Right kidney (tissue), 1 donor: ENCODE measurements around the gene BMF.
A peak's percentile ranks its signal among the peaks of the same experiment; 100 is the strongest.
"Not testable (repeated sequence)": the region's sequence is repeated elsewhere in the genome, so short reads cannot be mapped to it uniquely, and the experiment has no call there.

Source experiments
- DNase-seq: peaks from one replicate; pipeline ENCODE4 v3.0.0-alpha.2; 2016

Gene BMF

DNA sequence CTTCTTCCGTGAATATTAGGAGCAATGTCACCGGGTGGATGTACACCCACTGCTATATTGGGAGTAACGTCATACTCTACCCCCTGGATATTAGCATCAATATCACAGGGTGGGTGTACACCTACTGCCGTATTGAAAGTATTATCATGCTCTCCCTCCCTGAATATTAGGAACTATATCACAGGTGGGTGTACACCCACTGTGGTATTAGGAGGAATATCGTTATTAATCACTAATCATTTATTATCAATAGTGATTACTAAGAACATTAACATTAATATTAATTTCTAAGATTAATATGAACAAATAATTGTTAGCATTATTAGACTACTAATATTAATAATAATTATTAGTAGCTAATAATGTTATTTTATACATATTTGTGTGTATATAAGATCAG lies 21.4 kb upstream of the BMF start:
- DNase-seq: no peak

DNA sequence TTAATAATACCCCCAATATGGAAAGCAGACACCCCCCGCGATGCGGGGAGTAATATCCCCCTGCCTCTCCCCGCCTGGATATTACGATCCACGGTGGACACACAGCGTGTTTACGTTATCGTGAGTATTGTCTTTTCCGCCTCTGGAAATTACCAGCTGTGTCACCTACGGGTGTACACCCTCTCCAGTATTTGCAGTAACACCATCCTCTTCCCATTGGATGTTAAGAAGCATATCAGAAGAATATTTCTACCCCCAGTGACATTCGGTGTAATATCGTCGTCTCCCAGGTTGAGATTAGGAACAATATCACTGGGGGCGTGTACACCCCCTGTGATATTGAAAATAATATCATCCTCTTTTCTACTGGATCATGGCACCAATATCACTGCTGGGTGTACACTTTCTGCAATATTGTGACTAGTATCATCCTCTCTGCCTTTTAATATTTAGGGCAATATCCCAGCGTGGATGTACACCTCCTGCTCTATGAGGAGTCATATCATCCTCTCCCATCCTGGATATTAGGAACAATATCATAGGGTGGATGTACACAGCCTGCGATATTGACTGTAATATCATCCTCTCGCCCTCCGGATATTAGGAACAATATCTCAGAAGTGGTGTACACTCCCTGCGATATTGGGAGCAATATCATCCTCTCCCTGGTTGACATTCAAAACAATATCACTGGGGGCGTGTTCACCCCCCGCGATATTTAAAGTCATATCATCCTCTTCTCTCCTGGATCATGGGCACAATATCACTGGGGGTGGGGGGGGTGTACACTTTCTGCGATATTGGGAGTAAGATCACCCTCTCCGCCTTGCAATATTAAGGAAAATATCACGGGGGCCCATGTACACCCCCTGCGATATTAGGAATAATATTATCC lies 20.3 kb upstream of the BMF start:
- DNase-seq: no peak

DNA sequence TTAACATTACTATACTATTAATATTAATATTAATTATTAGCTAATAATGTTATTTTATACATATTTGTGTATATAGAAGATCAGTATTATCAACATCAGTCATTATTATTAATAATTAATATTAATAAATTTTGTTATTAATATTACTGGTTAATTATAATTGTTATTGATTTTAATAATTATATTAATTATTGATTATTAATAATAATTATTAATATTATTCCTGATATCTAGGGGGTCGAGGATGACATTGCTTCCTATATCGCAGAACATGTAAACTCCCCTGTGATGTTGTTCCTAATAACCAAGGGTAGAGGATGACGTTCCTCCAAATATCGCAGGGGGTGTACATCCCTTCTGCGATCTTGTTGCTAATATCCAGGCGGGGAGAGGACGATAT lies 17.3 kb upstream of the BMF start:
- no peak for DNase-seq

DNA sequence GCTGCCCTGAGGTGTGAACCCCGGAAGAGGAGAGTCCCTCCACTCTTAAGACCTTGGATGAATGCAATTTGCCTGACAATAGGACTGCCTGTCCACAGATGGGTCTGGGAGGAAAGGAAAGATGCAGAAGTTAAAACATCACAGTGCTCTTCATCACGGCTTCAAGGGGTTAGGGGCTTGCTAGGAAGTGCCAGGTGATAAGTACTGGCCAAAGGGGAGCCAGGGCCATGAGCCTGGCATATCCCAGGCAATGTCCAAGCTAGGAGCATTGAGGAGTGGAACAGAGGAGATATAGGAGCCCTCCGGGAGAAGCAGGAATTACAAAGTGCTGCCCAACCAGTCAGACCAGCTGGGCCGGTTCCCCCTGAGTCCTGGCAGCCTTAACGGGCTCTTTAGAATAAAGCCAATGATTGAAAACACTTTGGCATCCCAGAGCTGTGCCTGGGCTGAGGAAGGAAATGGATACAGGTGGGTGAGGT lies 16.2 kb upstream of the BMF start:
- not testable (repeated sequence) for DNase-seq

DNA sequence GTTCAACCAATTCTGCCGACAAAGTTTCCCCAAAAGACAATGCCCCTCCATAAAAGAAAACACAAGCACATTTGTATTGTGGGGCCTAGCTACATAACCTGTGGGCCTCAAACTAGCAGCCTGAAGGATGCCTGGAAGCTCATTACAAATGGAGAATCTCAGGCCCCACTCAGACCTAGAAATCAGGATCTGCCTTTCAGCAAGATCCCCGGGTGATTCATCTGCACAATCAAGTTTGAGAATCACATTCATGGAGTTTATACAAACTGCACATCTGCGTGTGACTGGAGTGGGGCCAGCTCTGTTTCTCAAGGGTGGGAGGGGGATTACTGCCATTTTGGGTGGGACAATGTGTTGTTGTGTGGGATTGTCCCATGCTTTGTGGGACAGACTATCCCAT lies 15.7 kb upstream of the BMF start:
- not testable (repeated sequence) for DNase-seq

DNA sequence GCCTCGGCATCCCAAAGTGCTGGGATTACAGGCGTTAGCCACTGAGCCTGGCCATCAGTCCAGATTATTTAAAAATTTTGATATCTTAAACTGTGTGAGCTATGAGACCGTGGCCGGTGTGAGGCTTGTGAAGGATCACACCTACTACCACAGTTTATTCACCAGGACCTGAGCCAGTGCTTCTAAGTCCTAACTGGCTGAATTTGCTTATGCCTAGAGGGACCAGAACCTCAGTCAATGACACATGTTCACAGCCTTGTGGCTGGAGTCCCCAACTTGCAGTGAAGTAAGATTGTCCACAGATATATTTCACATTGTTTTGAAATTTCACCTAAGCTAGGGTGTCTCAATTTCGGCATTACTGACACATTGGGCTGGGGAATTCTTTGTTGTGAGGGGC lies 15.2 kb upstream of the BMF start:
- DNase-seq: not testable (repeated sequence)

DNA sequence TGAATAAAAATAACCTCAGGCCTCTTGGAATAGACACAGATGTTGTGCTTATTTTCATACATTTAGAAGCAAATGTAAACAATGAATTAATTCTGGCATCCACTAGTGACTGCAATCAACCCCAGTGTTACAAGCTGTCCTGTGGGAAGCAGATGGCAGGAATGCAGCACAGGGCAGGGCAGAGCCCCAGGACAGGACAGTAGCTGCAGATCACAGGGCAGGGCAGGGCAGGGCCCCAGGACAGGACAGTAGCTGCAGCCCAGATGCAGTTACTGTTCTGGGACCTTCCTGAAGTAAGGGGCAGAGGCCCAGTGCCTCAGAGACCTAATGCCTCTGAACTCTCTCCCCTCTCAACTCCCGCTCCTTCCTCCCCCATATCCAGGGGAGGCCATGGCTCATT lies 14.3 kb upstream of the BMF start:
- DNase-seq: not testable (repeated sequence)

DNA sequence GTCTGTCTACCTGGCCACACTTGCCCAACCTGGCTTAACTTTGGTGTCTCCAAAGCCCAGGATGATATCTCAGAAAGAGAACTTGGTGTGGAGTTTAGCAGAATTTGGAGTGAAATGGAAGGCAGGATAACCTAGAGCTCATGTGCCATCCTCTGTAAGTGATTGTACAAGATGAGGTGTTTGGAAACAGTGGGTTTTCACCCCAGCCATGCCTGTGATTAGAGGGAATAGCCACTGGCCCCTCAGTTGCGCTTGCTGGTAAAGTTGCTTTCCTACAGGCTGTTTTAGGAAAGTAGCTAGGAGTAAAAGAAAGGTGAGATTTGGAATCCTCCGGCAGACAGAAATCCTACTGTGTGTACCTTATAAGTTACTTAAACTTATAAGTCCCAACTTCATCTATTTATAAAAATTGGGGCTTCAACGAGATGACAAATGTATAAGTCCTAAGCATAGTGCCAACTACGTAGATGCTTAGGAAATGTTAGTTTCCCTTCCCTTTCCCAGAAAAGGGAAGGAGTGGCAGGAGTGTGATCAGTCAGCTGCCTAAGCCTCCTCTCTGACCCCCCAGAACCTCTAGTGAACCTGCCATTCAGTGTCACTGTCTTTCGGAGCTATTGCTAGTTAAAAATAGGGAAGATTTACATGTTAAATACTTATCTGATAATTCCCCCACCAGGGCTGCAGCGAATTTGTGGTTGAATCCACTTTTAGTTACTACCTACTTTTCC lies 13.4 kb upstream of the BMF start:
- no peak for DNase-seq

DNA sequence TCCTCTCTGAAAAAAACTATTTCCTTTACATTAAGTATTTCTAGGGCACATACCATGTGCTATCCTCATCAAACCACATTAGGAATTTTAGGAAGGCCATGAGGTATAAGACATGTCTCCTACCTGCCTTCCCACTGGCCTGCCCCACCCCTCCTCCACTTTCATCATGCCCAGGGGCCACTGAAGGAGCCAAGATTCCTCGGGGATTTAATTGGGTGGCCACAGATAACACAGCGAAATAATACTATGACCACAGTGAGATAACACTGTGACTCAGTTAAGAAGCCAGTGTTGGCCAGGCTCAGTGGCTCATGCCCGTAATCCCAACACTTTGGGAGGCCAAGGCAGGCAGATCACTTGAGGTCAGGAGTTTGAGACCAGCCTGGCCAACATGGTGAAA lies 9.8 kb upstream of the BMF start:
- no peak for DNase-seq

DNA sequence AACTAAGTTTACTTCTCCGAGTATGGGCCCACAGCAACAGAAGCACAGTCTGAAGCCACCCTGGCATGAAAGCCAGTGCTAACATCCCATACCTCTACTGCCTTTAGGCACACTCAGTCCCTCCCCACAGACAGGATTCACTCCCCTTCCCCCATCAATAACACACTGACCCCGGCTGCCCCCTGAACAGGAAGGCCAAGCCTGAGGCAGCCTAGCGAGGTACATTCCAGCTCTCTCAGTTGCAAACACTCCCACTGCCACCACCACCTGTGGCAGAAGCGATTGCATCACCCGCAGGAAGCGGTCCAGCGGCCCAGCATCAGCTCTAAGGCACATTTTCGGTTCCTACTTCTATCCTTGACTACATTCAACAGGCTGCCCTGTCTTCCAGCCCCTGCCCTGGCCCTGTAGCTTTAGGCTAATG lies 7.0 kb upstream of the BMF start:
- no peak for DNase-seq

DNA sequence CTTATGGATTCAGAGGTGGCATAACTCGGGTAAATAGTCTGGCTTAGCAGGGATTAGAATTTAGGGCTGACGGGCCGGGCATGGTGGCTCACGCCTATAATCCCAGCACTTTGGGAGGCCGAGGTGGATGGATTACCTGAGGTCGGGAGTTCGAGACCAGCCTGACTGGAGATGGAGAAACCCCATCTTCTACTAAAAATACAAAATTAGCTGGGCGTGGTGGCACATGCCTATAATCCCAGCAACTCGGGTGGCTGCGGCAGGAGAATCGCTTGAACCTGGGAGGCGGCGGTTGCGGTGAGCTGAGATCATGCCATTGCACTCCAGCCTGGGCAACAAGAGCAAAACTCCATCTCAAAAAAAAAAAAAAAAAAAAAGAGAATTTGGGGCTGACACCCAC lies 6.4 kb upstream of the BMF start:
- DNase-seq: not testable (repeated sequence)

DNA sequence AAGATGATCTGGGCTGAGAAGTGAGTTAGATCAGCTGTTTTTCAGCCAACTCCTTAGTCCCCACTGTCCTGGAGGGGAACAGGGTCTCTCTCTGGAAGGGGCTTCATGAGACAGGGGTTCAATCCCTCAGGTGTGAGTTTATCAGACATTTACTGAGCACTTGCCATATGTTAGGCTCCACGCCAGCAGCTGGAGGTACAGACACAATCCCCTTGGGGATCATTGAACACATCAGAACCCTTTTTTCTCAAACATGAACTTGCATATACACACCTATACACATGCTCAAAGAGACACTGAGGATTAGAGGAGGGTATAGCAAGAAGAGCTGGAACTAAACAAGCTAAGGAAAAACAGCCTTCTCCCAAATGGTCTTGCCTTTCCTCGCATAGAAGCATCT lies 5.5 kb upstream of the BMF start:
- no peak for DNase-seq

DNA sequence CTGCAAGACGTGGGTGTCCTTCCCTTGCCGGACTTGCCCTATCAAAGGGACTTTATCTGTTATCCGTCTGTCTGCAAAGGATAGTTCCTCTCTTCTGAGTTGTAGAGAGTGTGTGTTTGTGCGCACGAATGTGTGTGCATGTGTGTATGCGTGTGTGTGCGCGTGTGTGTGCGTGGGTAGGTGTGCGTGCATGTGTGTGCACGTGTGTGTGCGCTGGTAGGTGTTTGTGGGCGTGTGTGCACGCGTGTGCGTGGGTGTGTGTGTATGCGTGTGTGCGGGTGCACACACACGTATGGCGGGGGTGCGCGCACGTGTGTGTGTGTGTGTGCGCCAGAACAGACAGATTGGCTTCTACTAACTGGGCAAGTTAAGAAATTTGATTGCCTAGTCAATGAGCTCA lies 4.1 kb upstream of the BMF start:
- DNase-seq: no peak

DNA sequence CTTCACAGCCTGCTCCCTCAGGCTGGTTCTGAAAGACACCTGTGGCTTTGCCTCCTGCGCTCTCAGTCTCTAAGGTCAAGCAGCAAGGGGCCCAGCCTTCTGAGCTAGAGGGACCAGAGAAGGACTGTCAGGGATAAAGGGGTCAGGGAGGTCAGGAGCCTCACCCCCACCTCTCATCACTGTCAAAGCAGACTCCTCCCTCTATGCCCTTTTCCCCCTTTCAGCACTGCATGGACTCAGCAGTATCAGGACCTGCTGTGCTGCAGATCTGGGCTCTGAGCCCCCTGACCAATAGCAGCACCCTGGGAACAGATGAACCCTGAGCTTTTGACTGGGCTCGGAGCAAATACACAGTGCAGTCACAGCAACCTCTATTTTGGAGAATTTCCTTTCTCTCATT lies 3.2 kb upstream of the BMF start:
- DNase-seq: no peak

DNA sequence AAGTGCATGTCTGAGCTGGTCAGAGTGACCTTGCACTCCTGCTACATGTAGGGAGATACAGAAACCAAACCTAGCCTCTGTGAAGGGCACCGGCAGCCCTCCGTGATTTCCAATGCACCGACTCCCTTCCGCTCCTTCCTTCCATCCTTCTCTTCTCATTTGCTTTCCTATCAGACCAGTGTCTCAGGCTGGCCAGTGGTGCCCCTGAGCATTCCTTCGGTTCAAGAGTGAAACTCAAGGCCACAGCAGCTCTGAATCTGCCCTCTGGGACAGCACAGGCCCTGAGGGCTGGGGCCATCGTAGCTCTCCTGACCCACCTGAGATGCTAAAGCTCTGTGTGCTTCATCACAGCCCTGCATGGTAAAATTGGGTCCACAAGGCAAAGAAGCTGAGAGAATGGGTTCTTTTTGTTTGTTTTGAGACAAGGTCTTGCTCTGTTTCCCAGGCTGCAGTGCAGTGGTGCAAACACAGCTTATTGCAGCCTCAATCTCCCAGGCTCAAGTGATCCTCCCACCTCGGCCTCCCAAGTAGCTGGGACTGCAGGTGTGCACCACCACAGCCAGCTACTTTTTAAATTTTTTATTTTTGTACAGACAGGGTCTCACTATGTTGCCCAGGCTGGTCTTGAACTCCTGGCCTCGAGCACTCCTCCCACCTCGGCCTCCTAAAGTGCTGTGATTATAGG lies 2.3 kb upstream of the BMF start:
- DNase-seq: no peak

DNA sequence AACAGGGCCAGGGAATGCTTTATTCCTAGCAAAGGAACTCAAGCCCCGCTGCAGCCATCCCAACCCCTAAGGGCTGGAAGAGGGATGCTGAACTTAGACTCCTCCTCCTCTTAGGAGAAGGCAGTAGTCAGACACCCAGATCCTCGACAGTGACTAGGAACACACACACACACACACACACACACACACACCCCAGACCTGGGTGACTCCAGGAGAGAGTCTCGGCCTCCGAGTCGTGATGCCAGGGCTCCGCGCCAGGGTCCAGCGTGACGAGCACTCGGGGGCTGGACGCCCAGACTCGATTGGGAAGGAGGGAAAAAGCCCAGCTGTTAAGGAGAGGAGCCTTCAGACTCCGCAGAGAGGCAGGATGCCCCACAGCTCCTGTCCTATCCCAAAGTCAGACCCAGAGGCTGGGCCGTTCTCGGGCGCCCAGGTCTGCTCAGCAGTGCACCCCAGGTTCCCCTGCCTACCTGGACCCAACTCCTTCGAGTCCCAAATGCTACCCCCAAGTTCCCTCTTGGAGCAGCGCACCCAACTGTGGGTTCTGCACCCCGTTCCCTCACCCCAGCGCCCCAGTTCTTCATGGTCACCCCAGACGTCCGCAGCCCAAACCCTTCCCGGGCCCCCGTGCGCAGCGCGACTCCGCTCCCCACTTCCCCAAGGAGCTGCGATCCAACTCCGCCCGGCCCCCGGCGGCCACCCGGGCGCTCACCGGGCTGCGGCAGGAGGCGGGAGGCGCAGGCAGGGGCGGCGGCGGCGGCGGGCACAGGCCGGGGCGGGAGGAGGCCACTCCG lies 421 bp downstream of the BMF start:
- DNase-seq: peak; percentile 71

DNA sequence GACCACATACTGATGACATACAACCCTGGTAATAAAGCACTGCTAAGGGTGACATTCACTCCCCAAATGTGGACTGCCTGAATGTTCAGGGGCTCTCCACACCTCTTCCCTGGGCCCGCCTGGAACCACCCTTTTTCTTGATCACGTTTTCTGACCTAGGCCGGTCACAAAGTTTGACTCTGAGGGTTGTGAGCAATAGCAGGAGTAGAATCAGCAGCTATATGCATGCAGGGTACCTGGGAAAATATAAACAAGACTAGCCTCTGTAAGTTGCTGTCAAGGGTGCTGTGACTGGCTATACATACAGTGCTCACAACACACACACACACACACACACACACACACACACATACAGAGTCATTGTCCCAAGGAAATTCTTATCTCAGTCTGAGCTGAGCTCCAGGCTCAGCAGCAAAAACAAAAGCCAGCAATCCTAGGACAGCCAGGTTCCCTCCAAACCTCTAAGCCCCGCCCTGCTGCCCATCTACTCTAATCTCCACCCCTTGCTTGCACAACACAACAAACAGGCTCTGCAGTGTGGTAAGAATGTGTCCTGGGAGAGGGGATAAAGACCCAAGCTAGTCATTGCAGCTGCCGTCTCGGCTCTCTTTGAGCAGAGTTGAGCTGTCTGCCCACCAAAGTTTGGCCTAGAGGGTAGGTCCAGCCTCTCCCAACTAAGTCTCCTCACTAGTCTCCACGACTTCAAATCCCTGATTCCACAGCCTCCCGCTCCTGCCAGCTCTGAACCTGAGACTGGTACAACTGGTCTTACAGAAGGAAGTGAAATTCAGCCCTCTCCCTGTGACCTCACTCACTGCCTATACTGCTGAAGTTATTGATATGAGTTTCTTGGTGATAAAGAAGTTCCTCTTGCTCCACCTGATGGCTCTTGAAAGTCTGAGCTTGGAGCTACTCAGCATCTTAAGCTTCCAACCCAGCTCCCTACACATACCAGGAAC lies 2.2 kb downstream of the BMF start:
- DNase-seq: no peak

DNA sequence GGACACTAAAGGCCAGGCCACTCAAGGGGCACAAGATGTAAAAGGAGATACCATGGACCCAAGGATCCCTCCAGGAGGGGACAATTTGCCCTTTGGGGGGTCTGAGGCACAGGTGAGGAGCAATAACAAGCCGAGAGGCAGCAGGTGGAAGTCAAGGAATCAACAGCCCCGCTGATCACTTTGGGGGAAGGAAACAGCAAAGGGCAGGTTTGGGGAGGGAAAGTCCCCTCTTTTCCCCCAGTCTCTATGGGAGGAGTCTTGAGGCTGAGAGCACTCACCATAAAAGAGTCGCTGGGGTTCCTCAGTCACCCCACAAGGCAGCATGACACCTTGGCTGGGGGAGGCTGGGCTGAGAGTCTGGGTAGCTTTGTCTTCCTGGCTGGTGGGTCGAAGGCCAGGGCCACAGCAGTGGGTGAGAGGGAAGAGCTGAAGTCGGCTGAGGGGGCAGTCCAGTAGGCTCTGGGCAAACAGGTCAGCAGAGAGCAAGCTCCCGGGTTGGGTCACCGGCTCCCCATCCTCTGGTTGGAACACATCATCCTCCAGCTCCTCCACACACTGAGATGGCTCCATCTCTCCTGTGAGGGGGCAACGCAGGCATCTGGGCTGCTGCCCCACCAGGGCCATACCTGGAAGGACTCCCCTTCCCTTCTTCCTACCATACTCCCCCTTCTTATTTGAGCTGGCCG lies 3.0 kb downstream of the BMF start:
- DNase-seq: no peak

DNA sequence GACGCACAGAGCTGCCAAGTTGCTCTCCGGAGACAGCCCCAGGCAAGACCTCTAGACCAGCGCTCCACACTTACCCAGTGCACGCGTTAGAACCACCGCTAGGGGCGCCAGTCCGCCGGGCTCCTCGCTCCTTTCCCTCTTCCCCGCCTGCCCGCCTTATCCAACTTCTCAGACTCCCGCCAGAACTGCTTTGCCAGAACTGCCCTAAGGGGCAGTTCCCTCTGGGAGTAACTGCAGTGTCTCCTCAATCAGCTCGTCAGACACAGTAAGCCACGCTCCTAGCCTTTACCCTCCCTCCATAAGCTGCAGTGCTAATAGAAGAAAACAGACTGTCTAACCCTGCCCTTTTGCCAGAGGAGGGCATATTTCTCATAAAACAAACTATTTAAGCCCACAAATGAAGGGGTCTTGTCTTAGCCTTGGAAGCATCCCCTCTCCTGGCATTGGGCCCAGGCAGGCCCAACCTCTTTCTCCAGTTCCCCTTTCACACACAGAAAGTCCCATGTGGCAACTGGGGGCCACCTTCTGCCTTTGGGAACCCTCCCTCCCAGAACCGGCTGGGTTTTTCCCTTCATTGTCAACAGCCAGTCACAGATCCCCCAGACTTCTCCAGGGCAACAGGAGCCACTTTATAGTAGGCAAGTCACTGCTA lies 3.7 kb downstream of the BMF start:
- peak; percentile 81 for DNase-seq
